Uterus (tissue), 4 donors: ENCODE data around the gene GARNL3. TPM values are rescaled to one million over a fixed set of nuclear protein-coding genes. Genes with fewer than 3 reads are reported as not detected.

ENCODE experiments used
- DNase-seq, 2 donors: peaks; one replicate each; pipeline ENCODE4 v3.0.0-alpha.2; 2019 to 2020
- H3K27ac ChIP-seq, 2 donors: fragments of 200-600 bp; sonication (generic); 1 replicate in 1 of 2; 2 replicates in 1 of 2; pipeline ENCODE4 v1.5.1; 2016 to 2018
- H3K27me3 ChIP-seq, 2 donors: fragments of 200-600 bp; sonication (generic); one replicate each; pipeline ENCODE4 v1.5.1; 2018 to 2019; ENCODE audit warnings: control low read depth in 1 of 2
- H3K36me3 ChIP-seq, 2 donors: fragments of 200-600 bp; sonication (generic); one replicate each; pipeline ENCODE4 v1.5.1; 2019; ENCODE audit warnings: control low read depth in 1 of 2
- H3K4me1 ChIP-seq, 2 donors: fragments of 200-600 bp; sonication (generic); one replicate each; pipeline ENCODE4 v1.5.1; 2018 to 2019; ENCODE audit warnings: control low read depth in 1 of 2
- H3K4me3 ChIP-seq, 2 donors: fragments of 200-600 bp; sonication (generic); 1 replicate in 1 of 2; 2 replicates in 1 of 2; pipeline ENCODE4 v1.5.1; 2018 to 2019; ENCODE audit warnings: mild to moderate bottlenecking in 1 of 2
- H3K9me3 ChIP-seq, 2 donors: fragments of 200-600 bp; sonication (generic); one replicate each; pipeline ENCODE4 v1.5.1; 2019; ENCODE audit warnings: control low read depth in 1 of 2
- POLR2A ChIP-seq, 2 donors: fragments of 450-650 bp; IDR thresholded peaks; one replicate each; pipeline ENCODE4 v1.6.1; 2016; ENCODE audit warnings: antibody characterized with exemption in 2 of 2, mild to moderate bottlenecking in 1 of 2, moderate library complexity in 1 of 2
- intact Hi-C: fragments of 100-400 bp; cut with DNase I; formaldehyde crosslinking; loops from one replicate; pipeline ENCODE4 v1.15.1; 2023; ENCODE audit warnings: low total_unique reads
- total RNA-seq, 4 donors: library from RNA; depleted of rRNA in 3 of 4; stranded (reverse); fragments of >200 nt in 3 of 4; gene quantifications; one replicate each; pipeline versions ENCODE4 v1.1.0 to v1.2.4, GENCODE V29; 2014 to 2023
- TF ChIP-seq, protein P1 (sequence below), 4 experiments: fragments of 200-600 bp in 2 of 4; fragments of 450-650 bp in 2 of 4; sonication (generic) in 2 of 4; IDR thresholded peaks; one replicate each; pipeline ENCODE4 v1.5.1; 2016 to 2019; ENCODE audit warnings: antibody characterized with exemption in 4 of 4, mild to moderate bottlenecking in 2 of 4, moderate library complexity in 1 of 4
- donor health status: DM: yes; HTN: yes; CAD: no.

Gene GARNL3
- total RNA-seq, 4 donors from 2014 or later = 9.7 to 79.7 (median 72.0) TPM

- DNase-seq = no peak
- intact Hi-C loops = no loop called here
- no peak overlapping the region for H3K4me3 ChIP-seq
- H3K4me1 ChIP-seq = no peaks in the 10 kb centered on the region
- no peaks in the 10 kb centered on the region for H3K36me3 ChIP-seq
- H3K9me3 ChIP-seq = no peaks in the 10 kb centered on the region
- H3K27ac ChIP-seq = no peak overlapping the region
- H3K27me3 ChIP-seq = no peaks in the 10 kb centered on the region
- TF ChIP-seq POLR2A (IDR thresholded peaks at IDR 0.05) = no peak
- TF ChIP-seq, protein P1, sequence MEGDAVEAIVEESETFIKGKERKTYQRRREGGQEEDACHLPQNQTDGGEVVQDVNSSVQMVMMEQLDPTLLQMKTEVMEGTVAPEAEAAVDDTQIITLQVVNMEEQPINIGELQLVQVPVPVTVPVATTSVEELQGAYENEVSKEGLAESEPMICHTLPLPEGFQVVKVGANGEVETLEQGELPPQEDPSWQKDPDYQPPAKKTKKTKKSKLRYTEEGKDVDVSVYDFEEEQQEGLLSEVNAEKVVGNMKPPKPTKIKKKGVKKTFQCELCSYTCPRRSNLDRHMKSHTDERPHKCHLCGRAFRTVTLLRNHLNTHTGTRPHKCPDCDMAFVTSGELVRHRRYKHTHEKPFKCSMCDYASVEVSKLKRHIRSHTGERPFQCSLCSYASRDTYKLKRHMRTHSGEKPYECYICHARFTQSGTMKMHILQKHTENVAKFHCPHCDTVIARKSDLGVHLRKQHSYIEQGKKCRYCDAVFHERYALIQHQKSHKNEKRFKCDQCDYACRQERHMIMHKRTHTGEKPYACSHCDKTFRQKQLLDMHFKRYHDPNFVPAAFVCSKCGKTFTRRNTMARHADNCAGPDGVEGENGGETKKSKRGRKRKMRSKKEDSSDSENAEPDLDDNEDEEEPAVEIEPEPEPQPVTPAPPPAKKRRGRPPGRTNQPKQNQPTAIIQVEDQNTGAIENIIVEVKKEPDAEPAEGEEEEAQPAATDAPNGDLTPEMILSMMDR (IDR thresholded peaks at IDR 0.05) = no peak
Measured at GRCh38 chr9:127249877-127250276, 14.7 kb upstream of the GARNL3 start.

GRCh38 chr9:127250896-127251391, 13.6 kb upstream of the GARNL3 start:
- Histone ChIP-seq H3K4me1 (no peaks in the 10 kb centered on the region), H3K4me3 (no peak overlapping the region), H3K9me3 (no peaks in the 10 kb centered on the region), H3K27me3 (no peaks in the 10 kb centered on the region), H3K36me3 (no peaks in the 10 kb centered on the region), H3K27ac (no peak overlapping the region)
- TF ChIP-seq, protein P1 (IDR thresholded peaks at IDR 0.05) = no peak
- TF ChIP-seq POLR2A (IDR thresholded peaks at IDR 0.05) = no peak
- intact Hi-C loops = no loop called here
- no peak for DNase-seq

- no peaks in the 10 kb centered on the region for H3K9me3 ChIP-seq
- no peak overlapping the region for H3K27ac ChIP-seq
- DNase-seq = no peak
- H3K4me1 ChIP-seq = no peaks in the 10 kb centered on the region
- TF ChIP-seq, protein P1 (IDR thresholded peaks at IDR 0.05) = no peak
- TF ChIP-seq POLR2A (IDR thresholded peaks at IDR 0.05) = no peak
- no peaks in the 10 kb centered on the region for H3K27me3 ChIP-seq
- intact Hi-C loops = no loop called here
- H3K4me3 ChIP-seq = no peak overlapping the region
- no peaks in the 10 kb centered on the region for H3K36me3 ChIP-seq
Measured at GRCh38 chr9:127252410-127253318, 11.9 kb upstream of the GARNL3 start.

- no peak for DNase-seq
- Histone ChIP-seq H3K36me3 (no peaks in the 10 kb centered on the region), H3K4me3 (no peak overlapping the region), H3K9me3 (no peaks in the 10 kb centered on the region), H3K27me3 (no peaks in the 10 kb centered on the region), H3K4me1 (no peaks in the 10 kb centered on the region), H3K27ac (no peak overlapping the region)
- TF ChIP-seq, protein P1 (IDR thresholded peaks at IDR 0.05) = no peak
- no peak for TF ChIP-seq POLR2A (IDR thresholded peaks at IDR 0.05)
- intact Hi-C loops = no loop called here
Measured at GRCh38 chr9:127253446-127253845, 11.1 kb upstream of the GARNL3 start.

DNA sequence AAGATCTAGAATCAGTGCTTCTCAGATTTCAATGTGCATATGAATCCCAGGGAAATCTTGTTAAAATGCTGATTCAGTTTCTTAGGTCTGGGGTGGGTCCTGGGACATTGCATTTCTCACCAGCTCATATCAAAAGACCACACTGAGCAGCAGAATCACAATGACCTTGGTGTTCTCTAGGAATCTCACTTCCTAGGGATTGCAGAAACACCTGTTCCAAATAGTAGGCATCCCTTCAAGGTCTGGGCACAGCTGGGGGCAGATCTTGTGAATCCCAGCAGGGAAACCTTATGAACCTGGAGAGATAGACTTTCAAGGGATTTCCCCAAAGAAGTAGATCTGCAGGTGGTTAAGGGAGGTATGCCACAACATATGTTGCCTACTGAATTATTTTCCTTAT, 8.9 kb upstream of the GARNL3 start:
- Histone ChIP-seq H3K4me3 (no peak overlapping the region), H3K27me3 (no peaks in the 10 kb centered on the region), H3K27ac (no peak overlapping the region), H3K4me1 (no peaks in the 10 kb centered on the region), H3K9me3 (no peaks in the 10 kb centered on the region), H3K36me3 (no peaks in the 10 kb centered on the region)
- no peak for TF ChIP-seq POLR2A (IDR thresholded peaks at IDR 0.05)
- TF ChIP-seq, protein P1 (IDR thresholded peaks at IDR 0.05) = no peak
- intact Hi-C loops = no loop called here
- no peak for DNase-seq
